ENCODE measurements around the gene TEX22.

GRCh38 chr14:105388110-105388951 lies 10.0 kb upstream of the TEX22 start:
- TF ChIP-seq CTCF (IDR thresholded peaks at IDR 0.05; ENCODE audit: low read length), result no peak
- no peak for TF ChIP-seq EZH2 (IDR thresholded peaks at IDR 0.05; ENCODE audit: borderline replicate concordance, low read length)
